ENCODE measurements around the gene ESF1.
A peak's percentile ranks its signal among the peaks of the same experiment; 100 is the strongest.

- TF ChIP-seq CTCF (IDR thresholded peaks at IDR 0.05) (peak; percentile 44 to 68 (median 62)), POLR2A (IDR thresholded peaks at IDR 0.05) (no peak)
These were observed 35.3 kb upstream of the ESF1 start for GRCh38 chr20:13819885-13820645.
